Measurements from ENCODE around the gene SLC22A7. TPM values are rescaled to one million over a fixed set of nuclear protein-coding genes. Genes with fewer than 3 reads are reported as not detected.

Gene SLC22A7
- total and polyA plus RNA-seq, 2 of the 8 experiments (the other 6 are each of a cell fraction or from before 2014, with no cell fraction given) = not detected

DNA sequence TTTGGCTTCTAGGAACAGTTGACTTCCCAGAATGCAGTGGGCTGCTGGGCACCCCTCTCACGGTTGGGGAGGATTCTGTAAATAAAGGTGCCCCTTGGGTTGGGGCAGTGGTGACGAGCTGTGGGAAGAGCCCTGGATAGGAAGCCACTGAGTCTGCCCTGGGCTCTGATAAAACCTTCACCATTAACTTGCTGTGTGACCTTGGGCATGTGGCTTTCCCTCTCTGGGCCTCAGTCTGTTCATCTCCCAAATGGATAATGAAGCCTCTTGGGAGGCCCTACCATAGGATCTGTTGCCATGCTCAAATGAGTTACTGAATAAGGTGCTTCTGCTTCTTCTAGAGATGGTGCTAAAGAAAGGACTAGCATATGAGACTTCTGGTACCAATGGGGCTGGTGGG, 6.8 kb downstream of the SLC22A7 start:
- WGBS, 2 experiments (ENCODE audit: extremely low coverage in 1 of 2, insufficient coverage in 1 of 2, insufficient read length in 1 of 2, insufficient replicate concordance in 2 of 2, low coverage in 1 of 2, low lambda C conversion rate in 2 of 2, missing lambda C conversion rate in 1 of 2) = 91% methylated on average over 2 of the region's 2 CpGs; no CpG with 5 or more reads in 1 of the 2 experiments
- Histone ChIP-seq H3K4me2 (ENCODE audit: insufficient read depth in 1 of 2, low read depth in 2 of 2, low read length in 2 of 2) (no peak overlapping the region), H2BK120ac (replicated peaks; ENCODE audit: low read depth, low read length) (no peak overlapping the region), H3K79me1 (ENCODE audit: low read depth, low read length) (no peaks in the 10 kb centered on the region), H4K8ac (ENCODE audit: extremely low read depth, insufficient read depth, low read length) (no peak overlapping the region), H3K14ac (ENCODE audit: insufficient read length) (no peak overlapping the region), H3K4ac (replicated peaks; ENCODE audit: insufficient read length, low read depth, low read length) (no peak overlapping the region), H2BK5ac (ENCODE audit: low read depth, low read length) (no peak overlapping the region), H3K27ac (ENCODE audit: low read depth, low read length) (no peak overlapping the region), H3K18ac (ENCODE audit: extremely low read depth, low read length) (no peak overlapping the region), H2BK12ac (ENCODE audit: low read depth, low read length) (no peak overlapping the region), H3K79me2 (ENCODE audit: control insufficient read depth in 1 of 2, insufficient read depth in 2 of 2, low read length in 2 of 2) (no peaks in the 10 kb centered on the region), H3K9me3 (ENCODE audit: insufficient read depth in 2 of 2, low read depth in 1 of 2, low read length in 1 of 2) (no peaks in the 10 kb centered on the region), H3K36me3 (ENCODE audit: control insufficient read depth in 2 of 4, insufficient read depth in 4 of 4, low read length in 3 of 4) (peaks cover 0 to 5% (median 3%) of the 10 kb centered on the region in 4 experiments; a peak in 2 of 8 replicates), H3K4me1 (replicated peaks in 1 of 4; ENCODE audit: control insufficient read depth in 3 of 4, insufficient read depth in 4 of 4, low read length in 3 of 4) (peaks cover 8 to 15% (median 9%) of the 10 kb centered on the region in 4 experiments), H3K23ac (ENCODE audit: insufficient read length) (no peak overlapping the region), H2BK15ac (ENCODE audit: low read length) (no peak overlapping the region), H2AFZ (ENCODE audit: low read length) (no peak overlapping the region), H4K20me1 (replicated peaks in 1 of 2; ENCODE audit: control insufficient read depth in 1 of 2, insufficient read depth in 2 of 2, low read length in 2 of 2) (no peaks in the 10 kb centered on the region), H3K56ac (replicated peaks; ENCODE audit: insufficient read length, low read depth, low read length) (no peak overlapping the region), H3K9ac (replicated peaks in 1 of 4; ENCODE audit: extremely low read depth in 1 of 4, low read depth in 3 of 4, low read length in 3 of 4) (no peak overlapping the region), H2BK20ac (ENCODE audit: low read length) (no peak overlapping the region), H4K91ac (replicated peaks; ENCODE audit: insufficient read length, low read length) (no peak overlapping the region), H3K4me3 (ENCODE audit: extremely low read depth in 1 of 4, insufficient read depth in 2 of 4, low read depth in 3 of 4, low read length in 4 of 4) (no peak overlapping the region), H3K23me2 (ENCODE audit: low read depth, low read length) (peaks cover 8% of the 10 kb centered on the region), H4K5ac (ENCODE audit: insufficient read length, low read depth, low read length) (no peak overlapping the region), H2AK5ac (ENCODE audit: low read depth, low read length) (no peak overlapping the region), H3K27me3 (replicated peaks in 1 of 4; ENCODE audit: control insufficient read depth in 3 of 4, extremely low read depth in 1 of 4, insufficient read depth in 3 of 4, low read length in 3 of 4) (0 out of 7 replicates have a peak, but pooled peaks cover 0 to 2% (median 0%) of the 10 kb centered on the region in 4 experiments)
- POLR2A ChIA-PET (ENCODE audit: partially characterized antibody) = interaction anchor here (0.6 to 2.2 kb wide), 2 partner anchors 9 to 111 kb away, joined by 3 to 5 read pairs; no protein-coding TSS in a partner anchor
- CTCF ChIA-PET (ENCODE audit: partially characterized antibody) = interaction anchor here (1.3 to 5.4 kb wide), 2 partner anchors 17 to 41 kb away, joined by 3 to 23 read pairs; no protein-coding TSS in a partner anchor
- no peak for FAIRE-seq
- TF ChIP-seq KDM1A (IDR thresholded peaks at IDR 0.05; ENCODE audit: borderline replicate concordance, low read length) = peak; percentile 82; the same call in 1 of the 2 replicates
- TF ChIP-seq RBBP5 (IDR thresholded peaks at IDR 0.05; ENCODE audit: borderline replicate concordance, low read depth, low read length) = no peak
- no peak for TF ChIP-seq CBX8 (IDR thresholded peaks at IDR 0.05; ENCODE audit: borderline replicate concordance, low read depth, low read length)
- no peak for TF ChIP-seq SP1 (IDR thresholded peaks at IDR 0.05; ENCODE audit: low read depth, low read length)
- no peak for TF ChIP-seq MAFK (IDR thresholded peaks at IDR 0.05; ENCODE audit: low read depth, low read length)
- DNase-seq (ENCODE audit: low read depth in 1 of 2, low spot score in 2 of 2) = no peak
